PC-9 (cell line): Measurements from ENCODE around the gene MICA.

Experiments used
- EZH2 ChIP-seq: fragments of 200-600 bp; sonication (generic); IDR thresholded peaks from 2 replicates; pipeline ENCODE4 v1.8.0; 2017; ENCODE audit warnings: antibody characterized with exemption, low read depth
- TF ChIP-seq, protein P1 (sequence below): fragments of 200-600 bp; sonication (generic); conservative IDR thresholded peaks from 2 replicates; pipeline ENCODE4 v1.6.1; 2017; ENCODE audit warnings: mixed run types, antibody characterized with exemption, mild to moderate bottlenecking, moderate library complexity

DNA sequence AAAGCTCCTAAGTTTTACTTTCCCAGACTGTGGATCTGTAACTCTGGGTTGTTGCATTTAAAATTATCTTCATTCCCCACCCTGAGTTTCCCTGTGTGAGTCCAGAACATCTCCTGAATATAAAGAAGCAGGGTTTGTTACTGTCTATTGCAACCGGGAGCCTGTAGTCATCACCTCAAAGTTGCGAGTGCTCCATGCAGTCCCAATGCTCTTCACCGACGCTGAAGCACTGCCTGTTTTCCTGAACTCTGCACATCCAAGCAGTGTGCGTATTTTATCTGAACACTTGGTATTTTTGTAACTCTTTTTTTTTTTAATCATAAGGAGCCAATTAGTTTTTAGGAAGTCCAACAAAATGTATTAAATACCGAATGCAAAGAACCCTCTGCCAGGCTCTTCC is 45.5 kb upstream of the MICA start:
- TF ChIP-seq EZH2 = no peak
- TF ChIP-seq, protein P1, sequence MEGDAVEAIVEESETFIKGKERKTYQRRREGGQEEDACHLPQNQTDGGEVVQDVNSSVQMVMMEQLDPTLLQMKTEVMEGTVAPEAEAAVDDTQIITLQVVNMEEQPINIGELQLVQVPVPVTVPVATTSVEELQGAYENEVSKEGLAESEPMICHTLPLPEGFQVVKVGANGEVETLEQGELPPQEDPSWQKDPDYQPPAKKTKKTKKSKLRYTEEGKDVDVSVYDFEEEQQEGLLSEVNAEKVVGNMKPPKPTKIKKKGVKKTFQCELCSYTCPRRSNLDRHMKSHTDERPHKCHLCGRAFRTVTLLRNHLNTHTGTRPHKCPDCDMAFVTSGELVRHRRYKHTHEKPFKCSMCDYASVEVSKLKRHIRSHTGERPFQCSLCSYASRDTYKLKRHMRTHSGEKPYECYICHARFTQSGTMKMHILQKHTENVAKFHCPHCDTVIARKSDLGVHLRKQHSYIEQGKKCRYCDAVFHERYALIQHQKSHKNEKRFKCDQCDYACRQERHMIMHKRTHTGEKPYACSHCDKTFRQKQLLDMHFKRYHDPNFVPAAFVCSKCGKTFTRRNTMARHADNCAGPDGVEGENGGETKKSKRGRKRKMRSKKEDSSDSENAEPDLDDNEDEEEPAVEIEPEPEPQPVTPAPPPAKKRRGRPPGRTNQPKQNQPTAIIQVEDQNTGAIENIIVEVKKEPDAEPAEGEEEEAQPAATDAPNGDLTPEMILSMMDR = no peak
